Stomach smooth muscle (tissue), 2 donors: ENCODE results near the gene SCGB1D2.
"Not testable (repeated sequence)": the region's sequence is repeated elsewhere in the genome, so short reads cannot be mapped to it uniquely, and the experiment has no call there.

Source experiments
- H3K27ac ChIP-seq: one replicate; pipeline ENCODE4 v1.7.0; 2013; ENCODE audit warnings: mild to moderate bottlenecking, low read length, inconsistent platforms
- H3K27me3 ChIP-seq, 2 donors: one replicate each; pipeline ENCODE4 v1.7.0; 2013; ENCODE audit warnings: low read length in 2 of 2; ENCODE audit not compliant: insufficient read depth in 2 of 2, control insufficient read depth in 1 of 2
- H3K36me3 ChIP-seq, 2 donors: one replicate each; pipeline ENCODE4 v1.7.0; 2013; ENCODE audit warnings: low read length in 2 of 2; ENCODE audit not compliant: control insufficient read depth in 2 of 2, insufficient read depth in 2 of 2
- H3K4me1 ChIP-seq: one replicate; pipeline ENCODE4 v1.7.0; 2013; ENCODE audit warnings: low read length; ENCODE audit not compliant: control insufficient read depth, insufficient read depth
- H3K4me3 ChIP-seq, 2 donors: one replicate each; pipeline ENCODE4 v1.7.0; 2013; ENCODE audit warnings: low read length in 2 of 2
- H3K9ac ChIP-seq, 2 donors: one replicate each; pipeline ENCODE4 v1.7.0; 2013; ENCODE audit warnings: low read length in 2 of 2, mild to moderate bottlenecking in 1 of 2
- H3K9me3 ChIP-seq, 2 donors: one replicate each; pipeline ENCODE4 v1.7.0; 2013; ENCODE audit warnings: low read length in 2 of 2; ENCODE audit not compliant: control insufficient read depth in 2 of 2
- donor health status: healthy.
- donor health status: Pancreatic carcinoma.

Gene SCGB1D2, protein sequence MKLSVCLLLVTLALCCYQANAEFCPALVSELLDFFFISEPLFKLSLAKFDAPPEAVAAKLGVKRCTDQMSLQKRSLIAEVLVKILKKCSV

DNA sequence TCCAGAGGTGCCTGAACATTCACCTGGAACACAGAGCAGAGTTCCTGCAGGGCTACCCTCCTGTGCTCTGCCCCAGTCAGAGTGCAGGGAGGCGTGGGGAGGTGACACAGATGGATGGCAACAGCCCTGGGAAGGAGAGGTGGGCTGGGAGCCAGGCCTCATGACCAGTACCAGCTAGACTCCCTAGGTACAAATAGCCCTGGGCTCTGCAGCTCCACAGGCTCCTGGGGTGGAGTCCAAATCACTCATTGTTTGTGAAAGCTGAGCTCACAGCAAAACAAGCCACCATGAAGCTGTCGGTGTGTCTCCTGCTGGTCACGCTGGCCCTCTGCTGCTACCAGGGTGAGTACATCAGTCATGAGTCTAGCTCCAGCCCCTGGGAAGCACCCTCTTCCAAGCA lies at the start of gene SCGB1D2:
TSS of gene SCGB1D2 (plus strand) at position 219 of the 400 bp plus-strand sequence. CDS start at position 288, 69 bp downstream.
- no peak within 1 kb of the TSS for H3K4me3 ChIP-seq
- no peak within 1 kb of the TSS for H3K9ac ChIP-seq
- no peaks in the 10 kb centered on the region for H3K36me3 ChIP-seq
- no peak within 1 kb of the TSS for H3K27ac ChIP-seq
- H3K4me1 ChIP-seq: no peaks in the 10 kb centered on the region
- peaks cover 6 to 9% of the 10 kb centered on the region in 2 donors for H3K27me3 ChIP-seq
- no peaks in the 10 kb centered on the region for H3K9me3 ChIP-seq

DNA sequence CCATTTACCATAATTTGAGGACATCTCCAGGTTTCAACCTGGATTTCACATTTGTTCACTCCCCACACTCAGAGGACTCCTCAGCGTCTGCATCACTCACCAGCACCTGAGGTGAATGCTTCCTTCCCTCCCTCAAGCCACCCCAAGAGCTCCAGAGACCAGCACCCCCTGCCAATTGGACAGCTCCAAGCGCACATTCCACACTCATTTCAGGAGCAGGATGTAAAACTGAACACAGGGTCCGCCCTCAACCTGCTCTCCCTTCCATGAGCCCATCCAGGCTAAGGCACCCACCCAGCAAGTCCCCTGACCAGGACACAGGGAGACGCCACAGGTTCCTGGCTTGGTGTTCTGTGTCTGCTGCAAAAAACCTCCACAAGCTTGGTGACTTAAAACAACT lies 48.1 kb upstream of the SCGB1D2 start:
- no peak overlapping the region for H3K9ac ChIP-seq
- H3K27ac ChIP-seq: no peak overlapping the region
- no peaks in the 10 kb centered on the region for H3K4me1 ChIP-seq
- no peaks in the 10 kb centered on the region for H3K9me3 ChIP-seq
- H3K36me3 ChIP-seq: no peaks in the 10 kb centered on the region
- no peak overlapping the region for H3K4me3 ChIP-seq
- H3K27me3 ChIP-seq: peaks cover 9 to 32% of the 10 kb centered on the region in 2 donors

DNA sequence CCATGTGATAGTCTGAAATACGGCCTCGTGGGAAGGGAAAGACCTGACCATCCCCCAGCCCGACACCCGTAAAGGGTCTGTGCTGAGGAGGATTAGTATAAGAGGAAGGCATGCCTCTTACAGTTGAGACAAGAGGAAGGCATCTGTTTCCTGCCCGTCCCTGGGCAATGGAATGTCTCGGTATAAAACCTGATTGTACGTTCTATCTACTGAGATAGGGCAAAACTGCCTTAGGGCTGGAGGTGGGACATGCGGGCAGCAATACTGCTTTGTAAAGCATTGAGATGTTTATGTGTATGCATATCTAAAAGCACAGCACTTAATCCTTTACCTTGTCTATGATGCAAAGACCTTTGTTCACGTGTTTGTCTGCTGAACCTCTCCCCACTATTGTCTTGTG lies 47.0 kb upstream of the SCGB1D2 start:
- not testable (repeated sequence) for H3K4me1 ChIP-seq

DNA sequence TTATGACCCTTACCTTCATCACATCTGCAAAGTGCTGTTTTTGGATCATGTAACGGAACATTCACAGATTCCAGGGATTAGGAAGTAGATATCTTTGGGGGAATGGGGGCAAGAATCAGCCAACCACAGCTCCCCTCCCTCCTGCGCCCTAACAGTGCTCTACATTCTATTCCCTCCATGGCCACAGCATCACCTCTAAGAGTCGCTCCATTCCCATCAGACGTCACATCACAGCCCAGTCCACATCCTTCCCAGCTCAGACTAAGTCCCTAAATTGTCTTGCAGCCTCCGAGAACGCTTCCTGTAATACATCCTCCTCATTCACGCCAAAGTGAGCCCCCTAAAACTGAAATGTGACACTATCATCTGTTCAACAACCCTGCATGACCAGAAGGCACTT lies 46.1 kb upstream of the SCGB1D2 start:
- Histone ChIP-seq H3K27me3 (peaks cover 9 to 20% of the 10 kb centered on the region in 2 donors), H3K27ac (no peak overlapping the region), H3K36me3 (no peaks in the 10 kb centered on the region), H3K4me3 (no peak overlapping the region), H3K4me1 (no peaks in the 10 kb centered on the region), H3K9me3 (no peaks in the 10 kb centered on the region), H3K9ac (no peak overlapping the region)

More for the DNA sequence above, 47.0 kb upstream of the SCGB1D2 start:
- not testable (repeated sequence) for H3K27ac ChIP-seq, H3K36me3 ChIP-seq, H3K9ac ChIP-seq, H3K4me3 ChIP-seq, H3K9me3 ChIP-seq
- peaks cover 9 to 25% of the 10 kb centered on the region in 2 donors for H3K27me3 ChIP-seq

DNA sequence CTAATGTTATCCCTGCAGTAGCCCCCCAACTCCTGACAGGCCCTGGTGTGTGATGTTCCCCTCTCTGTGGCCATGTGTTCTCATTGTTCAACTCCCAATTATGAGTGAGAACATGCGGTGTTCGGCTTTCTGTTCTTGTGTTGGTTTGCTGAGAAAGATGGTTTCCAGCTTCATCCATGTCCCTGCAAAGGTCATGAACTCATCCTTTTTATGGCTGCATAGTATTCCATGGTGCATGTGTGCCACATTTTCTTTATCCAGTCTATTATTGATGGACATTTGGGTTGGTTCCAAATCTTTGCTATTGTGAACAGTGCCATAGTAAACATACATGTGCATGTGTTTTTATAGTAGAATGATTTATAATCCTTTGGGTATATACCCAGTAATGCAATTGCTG lies 44.6 kb upstream of the SCGB1D2 start:
- not testable (repeated sequence) for H3K9ac ChIP-seq, H3K9me3 ChIP-seq, H3K36me3 ChIP-seq, H3K4me1 ChIP-seq, H3K4me3 ChIP-seq, H3K27ac ChIP-seq
- peaks cover 9 to 19% of the 10 kb centered on the region in 2 donors for H3K27me3 ChIP-seq

DNA sequence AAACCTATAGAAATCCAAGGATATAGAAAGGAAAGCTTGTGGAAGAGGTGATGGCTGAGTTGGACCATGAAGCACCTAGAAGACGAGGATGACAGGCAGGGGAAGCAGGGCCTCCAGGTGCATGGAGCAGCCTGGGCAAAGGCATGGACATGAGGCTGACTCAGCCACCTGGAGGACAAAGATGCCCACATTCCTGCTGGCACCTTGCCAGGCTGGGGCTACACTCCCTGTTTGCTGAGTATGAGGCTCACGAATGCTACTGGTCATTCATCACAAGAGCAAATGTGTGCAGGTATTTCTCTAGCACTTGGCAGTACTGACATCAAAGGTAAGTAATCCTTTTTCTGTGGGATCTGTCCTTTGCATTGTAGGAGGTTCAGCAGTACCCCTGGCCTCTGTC lies 40.7 kb upstream of the SCGB1D2 start:
- no peak overlapping the region for H3K27ac ChIP-seq
- H3K4me1 ChIP-seq: no peaks in the 10 kb centered on the region
- H3K9ac ChIP-seq: no peak overlapping the region
- no peaks in the 10 kb centered on the region for H3K9me3 ChIP-seq
- no peaks in the 10 kb centered on the region for H3K36me3 ChIP-seq
- no peak overlapping the region for H3K4me3 ChIP-seq
- peaks cover 3 to 4% of the 10 kb centered on the region in 2 donors for H3K27me3 ChIP-seq

DNA sequence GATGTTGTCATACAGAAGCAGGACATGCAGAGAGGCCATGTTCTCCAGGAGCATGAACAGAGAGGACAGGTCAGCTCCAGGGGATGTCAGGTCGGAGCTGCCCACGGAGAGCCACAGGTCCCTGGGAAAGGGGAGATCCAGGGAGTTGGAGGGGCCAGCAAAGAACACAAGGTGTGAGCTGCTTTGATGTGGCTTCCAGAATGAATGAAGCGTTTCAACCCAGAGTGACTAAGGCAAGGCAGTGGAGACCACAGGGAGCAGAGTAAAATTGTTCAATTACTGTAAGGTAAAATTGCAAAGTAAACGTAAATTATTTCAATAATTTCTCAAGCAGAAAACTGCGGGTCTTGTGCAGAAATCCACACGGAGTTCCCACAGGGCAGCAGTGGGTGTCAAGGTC lies 39.1 kb upstream of the SCGB1D2 start:
- H3K9ac ChIP-seq: no peak overlapping the region
- H3K27ac ChIP-seq: no peak overlapping the region
- H3K9me3 ChIP-seq: no peaks in the 10 kb centered on the region
- no peaks in the 10 kb centered on the region for H3K36me3 ChIP-seq
- no peak overlapping the region for H3K4me3 ChIP-seq
- peaks cover 0 to 4% of the 10 kb centered on the region in 2 donors for H3K27me3 ChIP-seq
- no peaks in the 10 kb centered on the region for H3K4me1 ChIP-seq

DNA sequence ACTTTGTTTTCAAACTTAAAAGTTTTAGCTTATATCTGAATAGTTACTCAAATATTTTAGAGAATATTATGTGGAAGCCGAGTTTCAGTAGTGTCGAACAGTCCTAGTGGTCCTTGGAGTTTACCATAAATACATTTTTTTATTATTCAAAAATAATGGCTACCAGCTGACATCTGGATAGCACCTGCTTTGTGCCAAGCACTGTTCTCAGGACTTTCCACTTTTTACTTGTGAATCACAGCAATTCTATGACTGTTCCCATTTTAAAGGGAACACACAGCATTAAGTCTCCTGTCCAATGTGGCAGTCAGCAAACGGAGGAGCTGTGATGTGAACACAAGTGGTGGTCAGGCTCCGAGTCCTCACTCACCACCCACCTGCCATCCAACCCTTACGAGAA lies 37.6 kb upstream of the SCGB1D2 start:
- H3K4me1 ChIP-seq: no peaks in the 10 kb centered on the region
- H3K27ac ChIP-seq: no peak overlapping the region
- no peak overlapping the region for H3K9ac ChIP-seq
- no peak overlapping the region for H3K4me3 ChIP-seq
- H3K36me3 ChIP-seq: no peaks in the 10 kb centered on the region
- H3K9me3 ChIP-seq: no peaks in the 10 kb centered on the region
- H3K27me3 ChIP-seq: peaks cover 0 to 4% of the 10 kb centered on the region in 2 donors

DNA sequence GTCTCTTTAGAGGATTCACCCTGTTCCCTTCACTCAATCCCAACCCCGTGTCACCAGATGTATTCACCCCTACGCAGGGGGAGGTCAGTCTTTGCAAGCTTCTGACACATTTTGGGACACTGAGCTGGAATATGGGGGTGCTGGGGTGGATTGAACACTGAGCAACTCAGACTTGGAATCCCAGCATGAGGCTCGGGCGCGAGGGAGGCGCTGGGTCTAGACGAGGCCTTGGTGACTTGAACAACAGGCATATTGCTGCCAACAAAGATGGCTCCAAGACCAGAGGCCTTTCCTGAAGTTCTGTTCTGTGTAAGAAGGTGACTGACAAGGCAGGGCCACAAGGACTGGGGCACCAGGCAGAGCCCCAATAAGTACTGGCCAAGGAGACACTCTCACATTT lies 36.6 kb upstream of the SCGB1D2 start:
- H3K36me3 ChIP-seq: no peaks in the 10 kb centered on the region

DNA sequence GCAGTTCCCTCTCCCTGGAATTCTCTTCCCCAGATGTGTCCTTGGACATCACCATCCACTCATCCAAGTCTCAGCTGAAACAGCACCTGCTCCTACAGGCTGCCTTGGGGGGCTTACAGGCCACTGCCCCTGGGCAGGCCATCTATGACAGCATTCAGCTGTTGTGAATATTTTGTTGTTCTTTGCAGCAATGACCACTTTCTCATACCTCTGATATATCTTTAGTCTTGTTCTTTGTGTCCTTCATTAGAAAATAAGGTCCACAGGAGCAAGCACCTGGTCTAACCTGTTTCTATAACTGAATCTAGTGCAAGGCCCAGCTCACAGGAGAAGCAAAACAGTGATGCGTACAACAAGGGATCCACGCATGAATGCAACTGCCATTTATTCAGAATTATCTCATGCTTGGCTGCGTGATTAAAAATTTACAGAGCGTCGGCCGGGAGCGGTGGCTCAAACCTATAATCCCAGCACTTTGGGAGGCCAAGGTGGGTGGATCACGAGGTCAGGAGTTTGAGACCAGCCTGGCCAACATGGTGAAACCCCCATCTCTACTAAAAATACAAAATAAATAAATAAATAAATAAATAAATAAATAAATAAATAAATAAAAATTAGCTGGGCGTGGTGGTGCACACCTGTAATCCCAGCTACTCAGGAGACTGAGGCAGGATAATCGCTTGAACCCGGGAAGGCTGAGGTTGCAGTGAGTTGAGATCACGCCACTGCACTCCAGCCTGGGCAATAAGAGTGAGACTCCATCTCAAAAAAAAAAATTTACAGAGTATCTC lies 35.6 kb upstream of the SCGB1D2 start:
- not testable (repeated sequence) for H3K4me1 ChIP-seq, H3K9me3 ChIP-seq, H3K27ac ChIP-seq, H3K4me3 ChIP-seq, H3K9ac ChIP-seq, H3K27me3 ChIP-seq, H3K36me3 ChIP-seq

More for the DNA sequence above, 36.6 kb upstream of the SCGB1D2 start:
- Histone ChIP-seq H3K9me3 (no peaks in the 10 kb centered on the region), H3K4me1 (no peaks in the 10 kb centered on the region), H3K4me3 (no peak overlapping the region), H3K27me3 (peaks cover 0 to 7% of the 10 kb centered on the region in 2 donors), H3K27ac (no peak overlapping the region), H3K9ac (no peak overlapping the region)

DNA sequence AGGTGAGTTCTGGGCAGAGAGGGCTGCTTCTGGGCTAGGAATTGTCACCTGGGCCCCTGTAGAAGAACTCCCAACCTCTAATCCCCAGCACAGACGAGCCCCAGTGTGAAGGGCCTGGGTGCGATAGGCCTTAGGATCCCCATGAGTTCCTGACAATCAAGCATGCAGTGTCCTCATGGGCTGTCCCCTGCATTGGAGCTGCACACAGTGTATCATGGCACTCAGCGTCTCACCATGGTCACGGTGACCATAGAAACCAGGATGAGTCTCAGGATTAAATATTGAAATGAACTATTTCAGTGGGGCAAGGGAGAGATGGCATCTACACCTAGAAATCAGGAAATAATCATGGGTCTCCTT lies 33.3 kb upstream of the SCGB1D2 start:
- Histone ChIP-seq H3K36me3 (no peaks in the 10 kb centered on the region), H3K9ac (no peak overlapping the region), H3K27ac (no peak overlapping the region), H3K27me3 (peaks cover 0 to 6% of the 10 kb centered on the region in 2 donors), H3K4me3 (no peak overlapping the region), H3K4me1 (no peaks in the 10 kb centered on the region), H3K9me3 (no peaks in the 10 kb centered on the region)
